Neuronal stem cell (in vitro differentiated cells): Measurements from ENCODE around the gene KPNB1.

Experiments used
- DNase-seq: peaks from one replicate; pipeline ENCODE4 v3.0.0-alpha.2; 2013; ENCODE audit warnings: low spot score
- H2AFZ ChIP-seq: one replicate; pipeline ENCODE4 v1.6.1; 2013; ENCODE audit warnings: mild to moderate bottlenecking, low read length, inconsistent platforms
- H2AK5ac ChIP-seq: 2 replicates; pipeline ENCODE4 v1.6.1; 2013; ENCODE audit warnings: low read depth, mild to moderate bottlenecking, inconsistent platforms, low read length, moderate library complexity, mixed read lengths
- H2BK120ac ChIP-seq: 2 replicates; pipeline ENCODE4 v1.6.1; 2013; ENCODE audit warnings: low read depth, mild to moderate bottlenecking, inconsistent platforms, low read length, moderate library complexity, mixed read lengths
- H2BK12ac ChIP-seq: one replicate; pipeline ENCODE4 v1.6.1; 2013; ENCODE audit warnings: low read length, inconsistent platforms
- H2BK15ac ChIP-seq: 2 replicates; pipeline ENCODE4 v1.6.1; 2013; ENCODE audit warnings: mild to moderate bottlenecking, low read length, inconsistent platforms, mixed read lengths
- H2BK5ac ChIP-seq: one replicate; pipeline ENCODE4 v1.6.1; 2013; ENCODE audit warnings: inconsistent platforms, mild to moderate bottlenecking, low read length, moderate library complexity
- H3K14ac ChIP-seq: one replicate; pipeline ENCODE4 v1.6.1; 2013; ENCODE audit warnings: low read length, inconsistent platforms
- H3K18ac ChIP-seq: 2 replicates; pipeline ENCODE4 v1.6.1; 2013; ENCODE audit warnings: low read length, inconsistent platforms
- H3K23ac ChIP-seq: 2 replicates; pipeline ENCODE4 v1.6.1; 2013; ENCODE audit warnings: low read depth, mild to moderate bottlenecking, mixed read lengths, low read length, inconsistent platforms; ENCODE audit not compliant: poor library complexity
- H3K27ac ChIP-seq: replicated peaks from 3 replicates; pipeline ENCODE4 v1.5.1; 2013; ENCODE audit warnings: low read length, inconsistent platforms
- H3K27me3 ChIP-seq, 3 experiments: 2 replicates each; pipeline ENCODE4 v1.6.1; 2013; ENCODE audit warnings: low read length in 3 of 3, mild to moderate bottlenecking in 2 of 3, inconsistent platforms in 1 of 3, low read depth in 1 of 3, mixed read lengths in 1 of 3, moderate library complexity in 1 of 3; ENCODE audit not compliant: control insufficient read depth in 3 of 3, insufficient read depth in 3 of 3
- H3K36me3 ChIP-seq, 2 donors: replicated peaks in 1 of 2; 2 replicates each; pipeline ENCODE4 v1.6.1; 2013; ENCODE audit warnings: low read length in 2 of 2; ENCODE audit not compliant: control insufficient read depth in 2 of 2, insufficient read depth in 2 of 2
- H3K4ac ChIP-seq: 2 replicates; pipeline ENCODE4 v1.6.1; 2013; ENCODE audit warnings: inconsistent platforms, mild to moderate bottlenecking, low read length, moderate library complexity
- H3K4me1 ChIP-seq, 2 donors: 1 replicate in 1 of 2; 2 replicates in 1 of 2; pipeline ENCODE4 v1.6.1; 2013; ENCODE audit warnings: low read length in 2 of 2, low read depth in 1 of 2; ENCODE audit not compliant: control insufficient read depth in 2 of 2, insufficient read depth in 1 of 2
- H3K4me2 ChIP-seq: one replicate; pipeline ENCODE4 v1.6.1; 2013; ENCODE audit warnings: mild to moderate bottlenecking, low read length, inconsistent platforms; ENCODE audit not compliant: insufficient read depth, poor library complexity, severe bottlenecking
- H3K4me3 ChIP-seq, 2 donors: 2 replicates each; pipeline ENCODE4 v1.5.1; 2013; ENCODE audit warnings: low read length in 2 of 2, mild to moderate bottlenecking in 2 of 2, inconsistent platforms in 1 of 2, moderate library complexity in 1 of 2
- H3K79me1 ChIP-seq: one replicate; pipeline ENCODE4 v1.6.1; 2013; ENCODE audit warnings: low read depth, mild to moderate bottlenecking, inconsistent platforms, low read length, moderate library complexity
- H3K9ac ChIP-seq: one replicate; pipeline ENCODE4 v1.6.1; 2013; ENCODE audit warnings: mild to moderate bottlenecking, low read depth, low read length, inconsistent platforms; ENCODE audit not compliant: poor library complexity
- H3K9me3 ChIP-seq, 2 donors: replicated peaks in 1 of 2; 2 replicates each; pipeline versions ENCODE3 to v1.6.1; 2013; ENCODE audit warnings: low read length in 2 of 2, mild to moderate bottlenecking in 2 of 2, inconsistent platforms in 1 of 2, low read depth in 1 of 2, mixed read lengths in 1 of 2, moderate library complexity in 1 of 2; ENCODE audit not compliant: control insufficient read depth in 2 of 2, insufficient read depth in 1 of 2
- H4K8ac ChIP-seq: one replicate; pipeline ENCODE4 v1.6.1; 2013; ENCODE audit warnings: low read depth, mild to moderate bottlenecking, inconsistent platforms, low read length, moderate library complexity
- H4K91ac ChIP-seq: one replicate; pipeline ENCODE4 v1.6.1; 2013; ENCODE audit warnings: low read length, low read depth, mild to moderate bottlenecking, inconsistent platforms; ENCODE audit not compliant: poor library complexity
- WGBS, 2 donors: extraction: QIAGEN DNeasy Blood & Tissue Kit; methylation state at CpG; one replicate each; pipeline ENCODE4 v1.1.7; 2013; ENCODE audit warnings: missing lambda C conversion rate in 2 of 2, mixed read lengths in 1 of 2; ENCODE audit not compliant: insufficient read length in 2 of 2, insufficient replicate concordance in 1 of 2; ENCODE audit errors: extremely low coverage in 2 of 2; 5-methylcytosine and 5-hydroxymethylcytosine counted together

KPNB1 gene

DNA sequence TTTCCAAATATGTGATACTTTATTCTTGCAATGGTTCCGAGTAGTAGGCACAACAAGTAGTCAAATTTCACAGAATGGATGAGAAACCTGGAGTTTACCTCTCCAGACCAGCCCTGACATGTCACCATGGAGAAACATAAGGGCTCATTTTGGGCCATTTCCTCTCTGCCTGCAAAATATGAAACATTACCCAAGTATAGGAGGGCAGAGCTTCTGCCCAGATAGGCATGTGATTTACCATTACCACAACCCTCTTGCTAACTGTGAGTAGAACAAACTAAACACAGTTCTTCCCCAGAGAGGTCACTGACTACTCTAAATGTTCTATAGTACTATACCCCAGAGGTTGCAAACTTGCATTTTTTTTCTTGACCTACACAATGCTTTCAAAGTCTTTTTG, 15.7 kb upstream of the KPNB1 start:
- H3K4me3 ChIP-seq: no peak overlapping the region
- H3K9ac ChIP-seq: no peak overlapping the region
- no peak overlapping the region for H2BK120ac ChIP-seq
- H3K36me3 ChIP-seq: peaks cover 4 to 61% of the 10 kb centered on the region in 2 donors
- H3K27ac ChIP-seq: no peak overlapping the region
- no peak overlapping the region for H3K4me2 ChIP-seq
- no peaks in the 10 kb centered on the region for H3K9me3 ChIP-seq
- no peak overlapping the region for H2BK12ac ChIP-seq
- H3K18ac ChIP-seq: no peak overlapping the region
- H3K4me1 ChIP-seq: no peaks in the 10 kb centered on the region
- H3K4ac ChIP-seq: no peak overlapping the region
- H2AK5ac ChIP-seq: no peak overlapping the region
- H2AFZ ChIP-seq: no peak overlapping the region
- no peaks in the 10 kb centered on the region for H3K27me3 ChIP-seq
- no peak for DNase-seq
- no peak overlapping the region for H3K14ac ChIP-seq
- H4K8ac ChIP-seq: no peak overlapping the region
- no peak overlapping the region for H2BK15ac ChIP-seq
- no peak overlapping the region for H3K23ac ChIP-seq
- H4K91ac ChIP-seq: no peak overlapping the region
- no peak overlapping the region for H2BK5ac ChIP-seq
- no peaks in the 10 kb centered on the region for H3K79me1 ChIP-seq
- WGBS, 2 donors: no CpG with 5 or more reads among the region's 1 CpG

GRCh38 chr17:47634870-47635269, 14.8 kb upstream of the KPNB1 start:
- Histone ChIP-seq H2AFZ (no peak overlapping the region), H3K14ac (no peak overlapping the region), H3K79me1 (no peaks in the 10 kb centered on the region), H2BK15ac (no peak overlapping the region), H2BK120ac (no peak overlapping the region), H3K18ac (no peak overlapping the region), H4K8ac (no peak overlapping the region), H2BK5ac (no peak overlapping the region), H3K36me3 (peaks cover 4 to 53% of the 10 kb centered on the region in 2 donors), H3K4ac (no peak overlapping the region), H2BK12ac (no peak overlapping the region), H3K4me2 (no peak overlapping the region), H3K4me1 (no peaks in the 10 kb centered on the region), H3K9ac (no peak overlapping the region), H2AK5ac (no peak overlapping the region), H3K4me3 (no peak overlapping the region), H3K27ac (no peak overlapping the region), H3K27me3 (no peaks in the 10 kb centered on the region), H3K23ac (no peak overlapping the region), H3K9me3 (no peaks in the 10 kb centered on the region), H4K91ac (no peak overlapping the region)
- WGBS, 2 donors: no CpG with 5 or more reads among the region's 3 CpGs
- DNase-seq: no peak

- H3K4ac ChIP-seq: no peak overlapping the region
- no peak overlapping the region for H3K27ac ChIP-seq
- H3K4me1 ChIP-seq: no peaks in the 10 kb centered on the region
- no peak overlapping the region for H3K4me2 ChIP-seq
- H2BK5ac ChIP-seq: no peak overlapping the region
- no peak overlapping the region for H2BK120ac ChIP-seq
- no peak overlapping the region for H2BK15ac ChIP-seq
- H3K18ac ChIP-seq: no peak overlapping the region
- peaks cover 4 to 47% of the 10 kb centered on the region in 2 donors for H3K36me3 ChIP-seq
- H3K14ac ChIP-seq: no peak overlapping the region
- H2AK5ac ChIP-seq: no peak overlapping the region
- no peaks in the 10 kb centered on the region for H3K9me3 ChIP-seq
- H4K91ac ChIP-seq: no peak overlapping the region
- H3K9ac ChIP-seq: no peak overlapping the region
- H2BK12ac ChIP-seq: no peak overlapping the region
- DNase-seq: no peak
- H3K23ac ChIP-seq: no peak overlapping the region
- H3K79me1 ChIP-seq: no peaks in the 10 kb centered on the region
- WGBS, 2 donors: no CpG with 5 or more reads among the region's 3 CpGs
- no peak overlapping the region for H4K8ac ChIP-seq
- H3K27me3 ChIP-seq: no peaks in the 10 kb centered on the region
- no peak overlapping the region for H3K4me3 ChIP-seq
- H2AFZ ChIP-seq: no peak overlapping the region
Observed at GRCh38 chr17:47635734-47636133, 14.0 kb upstream of the KPNB1 start.

DNA sequence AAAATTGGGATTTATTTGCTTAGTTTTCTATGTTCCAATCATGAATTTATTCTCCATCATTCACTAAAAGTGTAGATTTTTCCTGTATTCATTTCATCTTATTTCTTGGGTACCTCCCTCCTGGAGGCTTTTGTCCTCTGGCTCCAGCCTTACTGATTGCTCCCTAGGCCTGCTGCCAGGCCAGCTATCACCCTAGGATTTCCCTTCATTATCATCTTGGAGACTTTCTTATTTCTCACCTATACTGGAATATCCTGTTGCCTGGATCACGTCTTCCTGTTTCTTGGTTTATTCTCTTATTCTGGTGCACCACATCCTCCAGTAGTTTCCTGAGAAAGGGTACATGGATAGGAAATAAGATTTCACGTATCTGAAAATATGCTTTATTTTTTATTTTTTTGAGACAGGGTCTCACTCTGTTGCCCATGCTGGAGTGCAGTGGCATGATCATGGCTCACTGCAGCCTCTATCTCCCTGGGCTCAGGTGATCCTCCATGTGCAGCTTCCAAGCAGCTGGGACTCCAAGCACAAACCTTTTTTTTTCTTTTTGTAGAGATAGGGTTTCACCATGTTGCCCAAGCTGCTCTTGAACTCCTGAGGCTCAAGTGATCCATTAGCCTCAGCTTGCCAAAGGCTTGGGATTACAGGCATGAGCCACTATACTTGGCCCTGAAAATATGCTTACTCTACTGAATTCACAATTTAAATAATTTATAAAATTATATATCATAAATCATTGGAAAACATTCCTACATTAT, 13.3 kb upstream of the KPNB1 start:
- Histone ChIP-seq H4K91ac (no peak overlapping the region), H3K14ac (no peak overlapping the region), H2BK5ac (no peak overlapping the region), H2BK15ac (no peak overlapping the region), H3K4me1 (no peaks in the 10 kb centered on the region), H3K23ac (no peak overlapping the region), H3K27me3 (no peaks in the 10 kb centered on the region), H2AK5ac (no peak overlapping the region), H3K4me2 (no peak overlapping the region), H3K9ac (no peak overlapping the region), H2BK12ac (no peak overlapping the region), H3K27ac (no peak overlapping the region), H3K79me1 (no peaks in the 10 kb centered on the region), H3K4me3 (no peak overlapping the region), H4K8ac (no peak overlapping the region), H3K9me3 (no peaks in the 10 kb centered on the region), H2BK120ac (no peak overlapping the region), H3K18ac (no peak overlapping the region), H2AFZ (no peak overlapping the region), H3K36me3 (peaks cover 4 to 46% of the 10 kb centered on the region in 2 donors), H3K4ac (no peak overlapping the region)
- DNase-seq: no peak
- whole genome bisulfite sequencing, 2 donors: no CpG with 5 or more reads among the region's 2 CpGs
